ENCODE data around the gene THRAP3.

DNA sequence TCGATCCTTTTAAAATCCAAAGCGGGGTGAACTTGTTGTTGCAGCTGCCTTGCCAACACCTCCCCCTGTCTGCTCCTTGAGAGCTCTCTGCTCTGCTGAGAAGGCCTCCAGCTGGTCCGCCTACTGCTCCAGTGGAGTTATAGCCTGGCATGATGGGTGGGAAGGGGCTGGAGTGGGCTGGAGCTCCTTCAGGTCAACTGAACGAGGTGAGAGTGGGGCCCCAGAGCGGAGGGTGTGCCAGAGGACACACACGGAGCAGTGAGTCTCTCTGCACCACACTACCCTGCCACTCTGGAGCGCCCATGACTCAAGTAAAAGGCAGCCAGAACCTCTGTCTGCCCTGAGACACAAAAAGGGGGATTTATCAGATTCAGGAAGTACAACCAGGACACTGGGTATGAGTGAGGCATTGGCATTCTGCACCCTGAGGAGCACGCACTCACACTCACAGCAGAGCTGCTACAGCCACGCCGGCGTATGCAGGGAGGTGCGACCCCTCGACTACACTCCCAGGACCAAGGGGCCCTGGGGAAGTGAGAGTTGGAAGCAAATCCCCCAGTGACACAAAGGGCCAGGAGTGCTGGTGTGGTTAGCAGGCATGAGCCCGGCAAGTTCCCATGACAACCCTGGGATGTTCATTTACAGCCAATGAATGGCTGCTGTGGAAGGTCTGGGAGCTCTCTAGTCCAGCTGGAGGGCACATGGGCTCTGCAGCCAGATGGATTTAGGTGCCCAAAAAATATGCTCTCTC, 127.2 kb downstream of the THRAP3 start:
- TF ChIP-seq CTCF (IDR thresholded peaks at IDR 0.05) (peak in 2 of 4 experiments; percentile 15), POLR2A (IDR thresholded peaks at IDR 0.05) (no peak)

All from sigmoid colon (tissue), 3 donors.